ENCODE data around the gene TLK2. TPM values are rescaled to one million over a fixed set of nuclear protein-coding genes. Genes with fewer than 3 reads are reported as not detected.

TLK2 gene
- polyA plus RNA-seq, 1 donor (not counting 4 experiments of a cell fraction or from before 2014, with no cell fraction given) = 33.4 TPM

- dilution Hi-C loops (cut with MboI; ENCODE audit: extremely low pct_ligation_motif_present, low sequenced_read_pairs) = no loop called here
- H3K27ac ChIP-seq (ENCODE audit: control insufficient read depth, insufficient read depth, low read length) = no peak overlapping the region
- FAIRE-seq (no peak), DNase-seq (ENCODE audit: low read depth, low spot score) (no peak)
- H3K4me3 ChIP-seq (ENCODE audit: control insufficient read depth in 2 of 3, extremely low read depth in 1 of 3, insufficient read depth in 2 of 3, low read depth in 1 of 3, low read length in 3 of 3) = no peak overlapping the region
- TF ChIP-seq, protein P1, sequence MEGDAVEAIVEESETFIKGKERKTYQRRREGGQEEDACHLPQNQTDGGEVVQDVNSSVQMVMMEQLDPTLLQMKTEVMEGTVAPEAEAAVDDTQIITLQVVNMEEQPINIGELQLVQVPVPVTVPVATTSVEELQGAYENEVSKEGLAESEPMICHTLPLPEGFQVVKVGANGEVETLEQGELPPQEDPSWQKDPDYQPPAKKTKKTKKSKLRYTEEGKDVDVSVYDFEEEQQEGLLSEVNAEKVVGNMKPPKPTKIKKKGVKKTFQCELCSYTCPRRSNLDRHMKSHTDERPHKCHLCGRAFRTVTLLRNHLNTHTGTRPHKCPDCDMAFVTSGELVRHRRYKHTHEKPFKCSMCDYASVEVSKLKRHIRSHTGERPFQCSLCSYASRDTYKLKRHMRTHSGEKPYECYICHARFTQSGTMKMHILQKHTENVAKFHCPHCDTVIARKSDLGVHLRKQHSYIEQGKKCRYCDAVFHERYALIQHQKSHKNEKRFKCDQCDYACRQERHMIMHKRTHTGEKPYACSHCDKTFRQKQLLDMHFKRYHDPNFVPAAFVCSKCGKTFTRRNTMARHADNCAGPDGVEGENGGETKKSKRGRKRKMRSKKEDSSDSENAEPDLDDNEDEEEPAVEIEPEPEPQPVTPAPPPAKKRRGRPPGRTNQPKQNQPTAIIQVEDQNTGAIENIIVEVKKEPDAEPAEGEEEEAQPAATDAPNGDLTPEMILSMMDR (optimal IDR thresholded peaks at IDR 0.05 in 1 of 3, IDR thresholded peaks at IDR 0.05 in 1 of 3, conservative IDR thresholded peaks at IDR 0.05 in 1 of 3; ENCODE audit: extremely low read depth in 1 of 3, insufficient read depth in 2 of 3, low read length in 3 of 3) = no peak
- TF ChIP-seq EZH2 (IDR thresholded peaks at IDR 0.05; ENCODE audit: low read length) = no peak
- no peak overlapping the region for H2AFZ ChIP-seq (ENCODE audit: control insufficient read depth, low read length)
- peaks cover 0 to 6% of the 10 kb centered on the region in 2 experiments for H3K36me3 ChIP-seq (ENCODE audit: control insufficient read depth in 2 of 2, extremely low read depth in 1 of 2, insufficient read depth in 2 of 2, low read length in 2 of 2)
- H3K79me2 ChIP-seq (ENCODE audit: control insufficient read depth, insufficient read depth, low read length) = peaks cover 57% of the 10 kb centered on the region
- H3K4me1 ChIP-seq (ENCODE audit: control insufficient read depth, extremely low read depth, insufficient read depth, low read length) = peaks cover 22% of the 10 kb centered on the region
- H3K9me1 ChIP-seq (ENCODE audit: control insufficient read depth, extremely low read depth, insufficient read depth, low read length) = peaks cover 3% of the 10 kb centered on the region
- H3K4me2 ChIP-seq (ENCODE audit: control insufficient read depth, extremely low read depth, insufficient read depth, low read depth, low read length) = no peak overlapping the region
- no peaks in the 10 kb centered on the region for H3K9me3 ChIP-seq (ENCODE audit: control insufficient read depth, low read depth, low read length)
- H3K9ac ChIP-seq (ENCODE audit: control insufficient read depth, extremely low read depth, insufficient read depth, low read length) = no peak overlapping the region
- no peaks in the 10 kb centered on the region for H4K20me1 ChIP-seq (ENCODE audit: control insufficient read depth, extremely low read depth, insufficient read depth, low read length)
- no peaks in the 10 kb centered on the region for H3K27me3 ChIP-seq (ENCODE audit: control insufficient read depth, extremely low read depth, insufficient read depth, low read length)
Observed at GRCh38 chr17:62630365-62631085, 151.9 kb downstream of the TLK2 start.

DNA sequence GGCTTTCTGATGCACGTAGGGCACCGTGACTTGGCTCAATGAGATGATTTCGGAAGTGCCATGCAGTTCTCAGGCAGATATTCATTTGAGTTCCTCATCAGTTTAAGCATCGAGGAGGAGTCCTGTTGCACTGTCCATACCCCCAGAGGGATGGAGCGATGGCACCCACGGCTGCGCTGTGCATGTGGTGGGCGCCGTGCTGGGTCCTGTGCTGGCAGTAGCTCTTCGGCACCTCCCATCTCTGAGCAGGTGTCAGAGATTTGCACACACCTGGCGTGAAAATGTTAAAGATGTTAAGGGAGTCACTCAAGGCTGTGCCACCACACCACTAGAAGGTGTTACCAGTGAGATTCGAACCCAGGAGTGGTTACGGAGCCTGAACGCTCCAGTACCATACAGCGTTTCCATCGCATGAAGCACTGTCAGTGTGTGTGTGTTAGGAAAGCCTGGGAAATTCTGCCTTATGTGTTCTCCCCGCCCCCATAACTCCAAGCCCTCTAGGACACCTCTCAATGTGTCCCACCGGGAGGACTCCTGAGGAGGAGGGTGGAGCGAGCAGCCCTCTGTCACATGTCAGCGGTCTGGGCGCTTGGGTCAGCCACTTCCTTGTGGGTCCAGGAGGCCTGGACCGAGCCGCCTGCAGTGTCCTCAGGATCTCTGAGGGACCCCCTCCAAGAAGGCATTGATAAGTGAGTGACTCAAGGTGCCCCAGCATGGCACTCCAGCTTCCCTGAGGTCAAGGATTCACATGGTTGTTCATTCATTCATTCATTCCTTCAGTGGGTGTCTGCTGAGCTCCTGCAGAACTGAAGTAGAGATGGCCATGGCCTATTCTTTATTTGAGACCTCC, 152.7 kb downstream of the TLK2 start:
- Histone ChIP-seq H2AFZ (ENCODE audit: control insufficient read depth, low read length) (no peak overlapping the region), H3K4me1 (ENCODE audit: control insufficient read depth, extremely low read depth, insufficient read depth, low read length) (peaks cover 22% of the 10 kb centered on the region), H3K27ac (ENCODE audit: control insufficient read depth, insufficient read depth, low read length) (no peak overlapping the region), H3K36me3 (ENCODE audit: control insufficient read depth in 2 of 2, extremely low read depth in 1 of 2, insufficient read depth in 2 of 2, low read length in 2 of 2) (peaks cover 0 to 6% of the 10 kb centered on the region in 2 experiments), H3K4me2 (ENCODE audit: control insufficient read depth, extremely low read depth, insufficient read depth, low read depth, low read length) (no peak overlapping the region), H3K27me3 (ENCODE audit: control insufficient read depth, extremely low read depth, insufficient read depth, low read length) (no peaks in the 10 kb centered on the region), H4K20me1 (ENCODE audit: control insufficient read depth, extremely low read depth, insufficient read depth, low read length) (no peaks in the 10 kb centered on the region), H3K9me3 (ENCODE audit: control insufficient read depth, low read depth, low read length) (no peaks in the 10 kb centered on the region), H3K9me1 (ENCODE audit: control insufficient read depth, extremely low read depth, insufficient read depth, low read length) (peaks cover 3% of the 10 kb centered on the region), H3K4me3 (ENCODE audit: control insufficient read depth in 2 of 3, extremely low read depth in 1 of 3, insufficient read depth in 2 of 3, low read depth in 1 of 3, low read length in 3 of 3) (no peak overlapping the region), H3K79me2 (ENCODE audit: control insufficient read depth, insufficient read depth, low read length) (peaks cover 57% of the 10 kb centered on the region), H3K9ac (ENCODE audit: control insufficient read depth, extremely low read depth, insufficient read depth, low read length) (no peak overlapping the region)
- DNase-seq (ENCODE audit: low read depth, low spot score) (no peak), FAIRE-seq (no peak)
- TF ChIP-seq EZH2 (IDR thresholded peaks at IDR 0.05; ENCODE audit: low read length) = no peak
- TF ChIP-seq, protein P1 (optimal IDR thresholded peaks at IDR 0.05 in 1 of 3, IDR thresholded peaks at IDR 0.05 in 1 of 3, conservative IDR thresholded peaks at IDR 0.05 in 1 of 3; ENCODE audit: extremely low read depth in 1 of 3, insufficient read depth in 2 of 3, low read length in 3 of 3) = no peak
- dilution Hi-C loops (cut with MboI; ENCODE audit: extremely low pct_ligation_motif_present, low sequenced_read_pairs) = no loop called here

All from keratinocyte (primary cell).